ENCODE data around the gene BANF2.
"Not testable (repeated sequence)": the region's sequence is repeated elsewhere in the genome, so short reads cannot be mapped to it uniquely, and the experiment has no call there.

BANF2 gene

GRCh38 chr20:17765584-17765983 is 65.8 kb downstream of the BANF2 start:
- H3K36me3 Mint-ChIP-seq (ENCODE audit: low read depth), result no peaks in the 10 kb centered on the region
- H3K4me1 Mint-ChIP-seq, result peaks cover 6% of the 10 kb centered on the region
- no peak overlapping the region for H3K4me3 Mint-ChIP-seq
- DNase-seq, result no peak
- no peak for TF ChIP-seq CTCF (IDR thresholded peaks at IDR 0.05)
- no peak overlapping the region for H3K27ac Mint-ChIP-seq
- peaks cover 6% of the 10 kb centered on the region for H3K9me3 Mint-ChIP-seq
- no peaks in the 10 kb centered on the region for H3K27me3 Mint-ChIP-seq (ENCODE audit: low read depth, poor library complexity)

- Mint-ChIP-seq H3K27me3 (ENCODE audit: low read depth, poor library complexity) (no peaks in the 10 kb centered on the region), H3K27ac (no peak overlapping the region), H3K9me3 (peaks cover 4% of the 10 kb centered on the region), H3K36me3 (ENCODE audit: low read depth) (no peaks in the 10 kb centered on the region), H3K4me3 (no peak overlapping the region), H3K4me1 (peaks cover 8% of the 10 kb centered on the region)
- DNase-seq, result no peak
- no peak for TF ChIP-seq CTCF (IDR thresholded peaks at IDR 0.05)
Observed at GRCh38 chr20:17766226-17766625, 66.5 kb downstream of the BANF2 start.

- Mint-ChIP-seq H3K4me1 (peaks cover 16% of the 10 kb centered on the region), H3K9me3 (peaks cover 4% of the 10 kb centered on the region), H3K4me3 (no peak overlapping the region), H3K36me3 (ENCODE audit: low read depth) (no peaks in the 10 kb centered on the region), H3K27ac (no peak overlapping the region), H3K27me3 (ENCODE audit: low read depth, poor library complexity) (no peaks in the 10 kb centered on the region)
- DNase-seq, result no peak
- TF ChIP-seq CTCF (IDR thresholded peaks at IDR 0.05), result no peak
Observed at GRCh38 chr20:17767624-17768023, 67.9 kb downstream of the BANF2 start.

GRCh38 chr20:17768271-17768670 is 68.5 kb downstream of the BANF2 start:
- H3K36me3 Mint-ChIP-seq (ENCODE audit: low read depth), result no peaks in the 10 kb centered on the region
- no peak for DNase-seq
- peaks cover 4% of the 10 kb centered on the region for H3K9me3 Mint-ChIP-seq
- no peak overlapping the region for H3K27ac Mint-ChIP-seq
- H3K4me3 Mint-ChIP-seq, result no peak overlapping the region
- peaks cover 16% of the 10 kb centered on the region for H3K4me1 Mint-ChIP-seq
- H3K27me3 Mint-ChIP-seq (ENCODE audit: low read depth, poor library complexity), result no peaks in the 10 kb centered on the region
- no peak for TF ChIP-seq CTCF (IDR thresholded peaks at IDR 0.05)

GRCh38 chr20:17769716-17770115 is 70.0 kb downstream of the BANF2 start:
- H3K9me3 Mint-ChIP-seq, result not testable (repeated sequence)

GRCh38 chr20:17771206-17772004 is 71.6 kb downstream of the BANF2 start:
- H3K4me3 Mint-ChIP-seq, result no peak overlapping the region
- TF ChIP-seq CTCF (IDR thresholded peaks at IDR 0.05), result no peak
- no peaks in the 10 kb centered on the region for H3K36me3 Mint-ChIP-seq (ENCODE audit: low read depth)
- H3K9me3 Mint-ChIP-seq, result no peaks in the 10 kb centered on the region
- no peak for DNase-seq
- no peaks in the 10 kb centered on the region for H3K27me3 Mint-ChIP-seq (ENCODE audit: low read depth, poor library complexity)
- peaks cover 10% of the 10 kb centered on the region for H3K4me1 Mint-ChIP-seq
- no peak overlapping the region for H3K27ac Mint-ChIP-seq

More at GRCh38 chr20:17769716-17770115, 70.0 kb downstream of the BANF2 start:
- H3K4me3 Mint-ChIP-seq; H3K36me3 Mint-ChIP-seq (ENCODE audit: low read depth); H3K27ac Mint-ChIP-seq; H3K27me3 Mint-ChIP-seq (ENCODE audit: low read depth, poor library complexity); DNase-seq: not testable (repeated sequence)
- peaks cover 12% of the 10 kb centered on the region for H3K4me1 Mint-ChIP-seq

Data from nephron progenitor cell (in vitro differentiated cells).